K562 (cell line): Measurements from ENCODE around the gene AP3S2. TPM values are rescaled to one million over a fixed set of nuclear protein-coding genes. Genes with fewer than 3 reads are reported as not detected.

Experiments
- ATF3 ChIP-seq, 2 experiments: fragments of 450-650 bp in 1 of 2; sonication (generic) in 1 of 2; formaldehyde crosslinking in 1 of 2; IDR thresholded peaks in 1 of 2; conservative IDR thresholded peaks in 1 of 2; 2 replicates each; pipeline versions ENCODE4 v1.6.1 to v1.8.1; 2016 to 2023; ENCODE audit warnings: mild to moderate bottlenecking in 2 of 2, moderate library complexity in 2 of 2, inconsistent platforms in 1 of 2, missing genetic modification reagents in 1 of 2
- ATF7 ChIP-seq: fragments of 450-650 bp; IDR thresholded peaks from 2 replicates; pipeline ENCODE4 v1.7.1; 2014; ENCODE audit warnings: mild to moderate bottlenecking, moderate library complexity
- CREM ChIP-seq: IDR thresholded peaks from 2 replicates; pipeline ENCODE4 v1.6.1; 2014; ENCODE audit warnings: antibody characterized with exemption, low read depth
- EGR1 ChIP-seq: fragments of 450-650 bp; conservative IDR thresholded peaks from 2 replicates; pipeline ENCODE4 v1.6.1; 2017; ENCODE audit warnings: mild to moderate bottlenecking
- GABPA ChIP-seq: fragments of 200-800 bp; sonication (Bioruptor generic); conservative IDR thresholded peaks from 2 replicates; pipeline ENCODE4 v1.6.1; 2016; ENCODE audit warnings: low read depth, missing genetic modification characterization, missing compliant biosample characterization
- PKNOX1 ChIP-seq: fragments of 450-650 bp; IDR thresholded peaks from 2 replicates; pipeline ENCODE4 v1.6.1; 2016
- ZBTB40 ChIP-seq, 2 experiments: fragments of 450-650 bp in 1 of 2; sonication (generic) in 1 of 2; formaldehyde crosslinking in 1 of 2; IDR thresholded peaks; 2 replicates each; pipeline versions ENCODE4 v1.7.1 to v1.9.0; 2016 to 2022; ENCODE audit warnings: inconsistent platforms in 1 of 2, mild to moderate bottlenecking in 1 of 2, missing genetic modification reagents in 1 of 2
- polyA plus RNA-seq, 8 experiments: library from polyadenylated mRNA; depleted of rRNA in 4 of 8; stranded (reverse) in 5 of 8; unstranded in 3 of 8; fragments of >200 nt; fragmentation: Nextera tagmentation in 2 of 8; fragmentation: Illumina TruSeq in 1 of 8; extraction: Ambion mirVana in 2 of 8; extraction: Trizol in 1 of 8; gene quantifications; 2 replicates each; pipeline versions ENCODE4 v1.2.1 to v1.2.3, GENCODE V29; 2011 to 2014; ENCODE audit warnings: inconsistent platforms in 1 of 8, missing spikeins in 1 of 8
- total RNA-seq, 7 experiments: library from RNA; depleted of rRNA in 6 of 7; stranded (reverse); fragments of >200 nt in 6 of 7; fragmentation: Illumina TruSeq in 2 of 7; extraction: Trizol in 2 of 7; gene quantifications; 2 replicates each; pipeline versions ENCODE4 v1.2.1 to v1.2.3, GENCODE V29; 2011 to 2021; ENCODE audit warnings: low replicate concordance in 1 of 7
- TF ChIP-seq, protein P1 (sequence below), 2 experiments: fragments of 450-650 bp in 1 of 2; sonication (generic) in 1 of 2; formaldehyde crosslinking; conservative IDR thresholded peaks; 2 replicates each; pipeline versions ENCODE4 v1.4.0 to v1.8.1; 2020 to 2022; ENCODE audit warnings: mild to moderate bottlenecking in 1 of 2, missing genetic modification reagents in 1 of 2

The AP3S2 gene
- total and polyA plus RNA-seq, 9 of the 15 experiments (the other 6 are each of a cell fraction or from before 2014, with no cell fraction given): 16.4 to 54.1 (median 37.4) TPM

DNA sequence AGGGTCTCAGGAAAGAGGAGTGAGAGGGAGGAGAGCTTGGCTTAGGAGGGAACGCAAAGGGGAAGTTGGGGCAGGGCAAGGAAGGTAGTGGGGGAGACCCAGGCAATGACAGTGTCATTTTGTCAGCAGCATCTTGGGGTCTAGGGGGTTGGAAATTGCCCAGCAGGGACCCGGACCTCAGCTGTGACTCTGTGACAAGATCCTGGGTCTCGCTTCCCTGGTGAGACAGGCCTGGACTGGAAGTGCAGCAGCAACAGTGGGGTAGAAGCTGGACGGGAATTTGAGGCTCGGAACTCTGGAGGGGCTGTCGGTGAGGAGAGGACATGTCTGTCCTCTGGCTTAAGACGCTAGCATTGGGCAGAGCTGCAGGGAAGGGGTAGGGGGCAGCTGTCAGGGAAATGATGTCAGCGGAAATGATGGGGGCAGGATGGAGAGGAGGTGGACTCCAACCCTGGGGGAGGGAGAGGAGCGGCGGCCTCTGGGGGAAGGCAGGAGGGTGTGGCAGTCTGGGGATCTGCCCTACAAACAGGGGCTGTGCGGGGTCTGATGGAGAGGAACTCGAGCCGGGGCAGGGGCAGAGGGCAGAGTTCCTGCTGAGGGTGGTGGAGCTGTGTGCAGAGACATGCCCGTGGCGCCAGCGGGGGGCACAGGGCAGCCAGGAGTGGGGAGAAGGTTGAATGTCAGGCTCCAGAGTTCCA is 91.4 kb downstream of the AP3S2 start (continued):
- TF ChIP-seq PKNOX1 (peak; percentile 66), GABPA (tag) (peak; percentile 37), EGR1 (0 out of 2 replicates have a peak, but pooled peaks have one; percentile 9), ZBTB40 (IDR thresholded peaks at IDR 0.05) (0 out of 2 replicates have a peak, but pooled peaks have one; percentile 38), ZBTB40 (CRISPR knock-in tag; IDR thresholded peaks at IDR 0.05) (no peak), CREM (peak; percentile 66), ATF3 (IDR thresholded peaks at IDR 0.05) (0 out of 2 replicates have a peak, but pooled peaks have one; percentile 30), ATF3 (CRISPR knock-in tag; conservative IDR thresholded peaks at IDR 0.05) (no peak), ATF7 (peak; percentile 22; the same call in 1 of the 2 replicates)
- TF ChIP-seq, protein P1, sequence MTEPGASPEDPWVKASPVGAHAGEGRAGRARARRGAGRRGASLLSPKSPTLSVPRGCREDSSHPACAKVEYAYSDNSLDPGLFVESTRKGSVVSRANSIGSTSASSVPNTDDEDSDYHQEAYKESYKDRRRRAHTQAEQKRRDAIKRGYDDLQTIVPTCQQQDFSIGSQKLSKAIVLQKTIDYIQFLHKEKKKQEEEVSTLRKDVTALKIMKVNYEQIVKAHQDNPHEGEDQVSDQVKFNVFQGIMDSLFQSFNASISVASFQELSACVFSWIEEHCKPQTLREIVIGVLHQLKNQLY (CRISPR knock-in tag; conservative IDR thresholded peaks at IDR 0.05): no peak
- TF ChIP-seq, all 486 proteins: peak for 9
